ENCODE data around the gene CDH4. TPM values are rescaled to one million over a fixed set of nuclear protein-coding genes. Genes with fewer than 3 reads are reported as not detected.

The CDH4 gene
- total and polyA plus RNA-seq, 8 donors = under 0.01 to 2.2 (median 0.11) TPM; not detected in 2

DNA sequence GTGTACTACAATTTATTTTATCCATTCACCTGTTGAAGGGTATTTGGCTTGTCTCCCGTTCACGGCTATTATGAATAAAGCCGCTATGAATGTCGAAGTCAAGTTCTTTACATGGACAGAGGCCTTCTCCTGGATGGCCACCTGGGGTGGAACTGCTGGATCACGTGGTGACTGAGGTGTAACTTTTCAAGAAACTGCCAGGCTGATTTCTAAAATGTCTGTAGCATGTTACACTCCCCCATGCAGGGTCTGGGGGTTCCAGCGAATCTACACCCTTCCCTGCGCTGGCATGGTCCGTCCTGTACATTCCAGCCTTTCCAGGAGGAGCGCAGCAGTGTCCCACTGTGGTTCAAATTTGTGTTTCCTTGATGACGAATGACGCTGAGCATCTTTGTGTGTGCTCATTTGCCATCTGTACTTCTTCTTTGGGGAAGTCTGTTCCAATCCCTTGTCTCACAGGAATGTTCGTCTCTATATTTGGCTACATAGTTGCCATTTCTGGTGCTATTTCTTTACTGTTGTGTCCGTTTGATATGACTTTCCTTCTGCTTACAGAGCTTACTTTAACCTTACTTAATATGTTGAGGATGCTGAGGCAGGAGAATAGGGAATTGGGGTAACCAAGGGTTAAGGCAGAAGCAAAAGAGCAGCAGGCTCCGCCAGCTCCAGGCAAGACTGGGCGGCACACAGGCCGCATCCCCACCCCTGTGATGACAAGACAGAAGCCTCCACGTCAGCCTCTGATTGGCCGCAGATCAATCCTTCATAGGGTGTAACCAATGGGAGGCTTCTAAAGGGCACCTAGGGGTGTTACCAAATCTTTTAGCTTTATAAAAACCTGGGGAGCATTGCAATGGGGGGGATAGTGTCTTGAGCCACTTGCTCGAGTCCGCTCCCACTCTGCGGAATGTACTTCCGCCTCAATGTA is 707.0 kb downstream of the CDH4 start:
- intact Hi-C loops (cut with DNase I; ENCODE audit: low total_unique reads) = no loop called here
- no peak overlapping the region for H3K27ac ChIP-seq
- TF ChIP-seq POLR2AphosphoS5 (IDR thresholded peaks at IDR 0.05) (no peak), EP300 (IDR thresholded peaks at IDR 0.05) (no peak), POLR2A (IDR thresholded peaks at IDR 0.05) (no peak)
- TF ChIP-seq, protein P1, sequence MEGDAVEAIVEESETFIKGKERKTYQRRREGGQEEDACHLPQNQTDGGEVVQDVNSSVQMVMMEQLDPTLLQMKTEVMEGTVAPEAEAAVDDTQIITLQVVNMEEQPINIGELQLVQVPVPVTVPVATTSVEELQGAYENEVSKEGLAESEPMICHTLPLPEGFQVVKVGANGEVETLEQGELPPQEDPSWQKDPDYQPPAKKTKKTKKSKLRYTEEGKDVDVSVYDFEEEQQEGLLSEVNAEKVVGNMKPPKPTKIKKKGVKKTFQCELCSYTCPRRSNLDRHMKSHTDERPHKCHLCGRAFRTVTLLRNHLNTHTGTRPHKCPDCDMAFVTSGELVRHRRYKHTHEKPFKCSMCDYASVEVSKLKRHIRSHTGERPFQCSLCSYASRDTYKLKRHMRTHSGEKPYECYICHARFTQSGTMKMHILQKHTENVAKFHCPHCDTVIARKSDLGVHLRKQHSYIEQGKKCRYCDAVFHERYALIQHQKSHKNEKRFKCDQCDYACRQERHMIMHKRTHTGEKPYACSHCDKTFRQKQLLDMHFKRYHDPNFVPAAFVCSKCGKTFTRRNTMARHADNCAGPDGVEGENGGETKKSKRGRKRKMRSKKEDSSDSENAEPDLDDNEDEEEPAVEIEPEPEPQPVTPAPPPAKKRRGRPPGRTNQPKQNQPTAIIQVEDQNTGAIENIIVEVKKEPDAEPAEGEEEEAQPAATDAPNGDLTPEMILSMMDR (IDR thresholded peaks at IDR 0.05) = no peak

DNA sequence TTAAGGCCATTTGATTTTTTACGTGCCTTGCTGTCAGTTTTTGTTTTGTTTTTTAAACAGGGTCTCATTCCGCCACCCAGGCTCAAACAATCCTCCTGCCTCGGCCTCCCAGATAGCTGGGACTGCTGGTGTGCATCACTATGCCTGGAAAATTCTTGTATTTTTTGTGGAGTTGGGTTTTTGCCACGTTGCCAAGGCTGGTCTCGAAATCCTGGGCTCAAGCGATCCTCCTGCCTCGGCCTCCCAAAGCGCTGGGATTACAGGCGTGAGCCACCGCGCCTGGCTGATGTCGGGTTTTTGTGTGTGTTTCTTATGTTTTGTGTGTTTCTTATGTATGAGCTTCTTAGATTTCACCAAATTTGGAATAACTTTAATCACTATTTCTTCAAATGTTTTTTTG is 708.8 kb downstream of the CDH4 start:
- Histone ChIP-seq H3K4me3 (no peak overlapping the region), H3K27me3 (peaks cover 5 to 17% (median 12%) of the 10 kb centered on the region in 3 donors), H3K4me1 (peaks cover 0 to 25% (median 15%) of the 10 kb centered on the region in 4 donors), H3K27ac (no peak overlapping the region), H3K36me3 (no peaks in the 10 kb centered on the region), H3K9me3 (no peaks in the 10 kb centered on the region)
- intact Hi-C loops (cut with DNase I; ENCODE audit: low total_unique reads) = no loop called here
- WGBS, 5 donors = 89 to 93% (median 90%) methylated on average over 12 of the region's 12 CpGs
- DNase-seq = no peak
- TF ChIP-seq POLR2AphosphoS5 (IDR thresholded peaks at IDR 0.05) = no peak
- TF ChIP-seq, protein P1 (IDR thresholded peaks at IDR 0.05) = no peak
- TF ChIP-seq POLR2A (IDR thresholded peaks at IDR 0.05) = no peak
- no peak for TF ChIP-seq EP300 (IDR thresholded peaks at IDR 0.05)

More for the DNA sequence above, 707.0 kb downstream of the CDH4 start:
- DNase-seq = no peak
- peaks cover 0 to 15% (median 9%) of the 10 kb centered on the region in 4 donors for H3K4me1 ChIP-seq
- no peaks in the 10 kb centered on the region for H3K36me3 ChIP-seq
- H3K27me3 ChIP-seq = peaks cover 0 to 2% (median 0%) of the 10 kb centered on the region in 3 donors
- WGBS, 5 donors = 74 to 80% (median 77%) methylated on average over 22 of the region's 22 CpGs
- H3K9me3 ChIP-seq = no peaks in the 10 kb centered on the region
- H3K4me3 ChIP-seq = no peak overlapping the region

DNA sequence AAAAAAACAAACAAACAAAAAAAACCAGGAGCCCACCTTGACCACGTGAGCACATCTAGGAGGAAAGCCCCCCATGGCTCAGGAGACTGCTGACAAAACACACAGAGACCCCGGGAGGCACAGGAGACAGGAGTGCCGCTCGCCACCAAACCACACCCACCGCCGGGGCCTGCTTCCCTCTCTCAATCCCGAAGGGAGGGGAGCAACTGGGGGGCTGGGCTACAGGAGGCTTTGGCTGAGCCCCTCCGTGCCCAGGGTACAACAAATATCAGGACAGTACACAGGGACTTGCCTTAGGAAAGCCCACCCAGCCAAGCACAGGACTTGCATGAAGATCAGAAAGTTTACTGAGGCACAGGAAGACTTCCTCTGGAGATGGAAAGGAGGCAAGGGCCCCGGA is 711.1 kb downstream of the CDH4 start:
- Histone ChIP-seq H3K9me3 (no peaks in the 10 kb centered on the region), H3K27ac (no peak overlapping the region), H3K36me3 (no peaks in the 10 kb centered on the region), H3K27me3 (peaks cover 11 to 37% (median 24%) of the 10 kb centered on the region in 3 donors), H3K4me1 (peaks cover 0 to 14% (median 8%) of the 10 kb centered on the region in 4 donors), H3K4me3 (no peak overlapping the region)
- DNase-seq = no peak
- TF ChIP-seq, protein P1 (IDR thresholded peaks at IDR 0.05) = no peak
- no peak for TF ChIP-seq EP300 (IDR thresholded peaks at IDR 0.05)
- TF ChIP-seq POLR2AphosphoS5 (IDR thresholded peaks at IDR 0.05) = no peak
- TF ChIP-seq POLR2A (IDR thresholded peaks at IDR 0.05) = no peak
- 67 to 85% (median 72%) methylated on average over 8 to 9 of the region's 9 CpGs for WGBS, 5 donors
- intact Hi-C loops (cut with DNase I; ENCODE audit: low total_unique reads) = no loop called here

DNA sequence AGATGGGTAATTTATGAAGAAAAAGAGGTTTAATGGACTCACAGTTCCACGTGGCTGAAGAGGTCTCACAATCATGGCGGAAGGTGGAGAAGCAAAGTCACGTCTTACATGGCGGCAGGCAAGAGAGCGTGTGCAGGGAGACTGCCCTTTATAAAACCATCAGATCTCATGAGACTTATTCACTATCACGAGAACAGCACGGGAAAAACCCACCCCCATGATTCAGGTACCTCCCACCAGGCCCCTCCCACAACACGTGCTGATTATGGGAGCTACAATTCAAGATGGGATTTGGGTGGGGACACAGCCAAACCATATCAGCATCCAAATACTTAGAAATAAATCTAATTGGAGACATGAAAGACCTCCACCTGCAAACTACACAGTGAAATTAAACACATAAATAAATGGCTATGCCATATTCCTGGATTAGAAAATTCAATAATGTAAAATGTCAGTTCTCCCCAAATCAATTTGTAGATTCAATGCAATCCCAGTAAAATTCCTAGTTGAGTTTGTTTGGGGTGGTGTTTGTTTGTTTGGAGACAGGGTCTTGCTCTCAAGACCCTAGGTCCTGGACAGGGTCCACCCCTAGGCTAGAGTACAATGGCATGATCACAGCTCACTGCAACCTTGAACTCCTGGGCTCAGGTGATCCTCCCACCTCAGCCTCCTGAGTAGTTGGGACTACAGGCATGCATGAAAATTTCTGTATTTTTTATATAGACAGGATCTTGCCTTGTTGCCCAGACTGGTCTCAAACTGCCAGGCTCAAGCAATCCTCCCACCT is 712.0 kb downstream of the CDH4 start:
- intact Hi-C loops (cut with DNase I; ENCODE audit: low total_unique reads) = no loop called here

More for the DNA sequence above, 712.0 kb downstream of the CDH4 start:
- Histone ChIP-seq H3K4me3 (no peak overlapping the region), H3K27ac (no peak overlapping the region), H3K9me3 (no peaks in the 10 kb centered on the region), H3K36me3 (no peaks in the 10 kb centered on the region), H3K4me1 (peaks cover 0 to 14% (median 8%) of the 10 kb centered on the region in 4 donors), H3K27me3 (peaks cover 11 to 46% (median 24%) of the 10 kb centered on the region in 3 donors)
- no peak for DNase-seq
- 83 to 92% (median 88%) methylated on average over 8 of the region's 8 CpGs for WGBS, 5 donors
- TF ChIP-seq POLR2AphosphoS5 (IDR thresholded peaks at IDR 0.05) = no peak
- TF ChIP-seq EP300 (IDR thresholded peaks at IDR 0.05) = no peak
- TF ChIP-seq POLR2A (IDR thresholded peaks at IDR 0.05) = no peak
- TF ChIP-seq, protein P1 (IDR thresholded peaks at IDR 0.05) = no peak
